Lower leg skin (tissue), 3 donors: ENCODE measurements around the gene FGFRL1.

Experiments
- POLR2A ChIP-seq, 2 donors: fragments of 450-650 bp; IDR thresholded peaks; one replicate each; pipeline ENCODE4 v1.6.1; 2016 to 2017; ENCODE audit warnings: antibody characterized with exemption in 2 of 2, mild to moderate bottlenecking in 1 of 2, moderate library complexity in 1 of 2
- TF ChIP-seq, protein P1 (sequence below), 3 donors: fragments of 450-650 bp; IDR thresholded peaks; one replicate each; pipeline ENCODE4 v1.5.1; 2016; ENCODE audit warnings: antibody characterized with exemption in 3 of 3, mild to moderate bottlenecking in 3 of 3, moderate library complexity in 2 of 3

DNA sequence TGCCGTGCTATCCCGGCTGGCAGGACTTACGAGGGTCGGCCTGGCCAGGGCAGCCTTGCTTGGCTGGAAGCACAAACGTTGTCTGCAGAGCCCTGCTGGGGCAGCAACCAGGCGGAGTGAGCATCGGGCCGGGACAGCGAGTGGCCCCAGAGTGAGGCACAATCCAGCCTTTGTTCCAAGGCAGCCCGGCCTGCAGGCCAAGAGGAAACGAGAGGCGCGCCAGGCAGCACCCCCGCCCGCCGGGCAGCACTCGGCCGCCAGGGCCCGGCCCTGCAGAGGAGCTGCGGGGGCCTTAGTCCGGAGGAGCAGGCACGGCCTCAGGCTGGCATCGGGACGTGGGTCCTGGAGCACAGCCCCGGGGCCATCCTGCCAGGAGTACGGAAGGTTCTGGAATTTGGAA is 24.1 kb downstream of the FGFRL1 start:
- TF ChIP-seq, protein P1, sequence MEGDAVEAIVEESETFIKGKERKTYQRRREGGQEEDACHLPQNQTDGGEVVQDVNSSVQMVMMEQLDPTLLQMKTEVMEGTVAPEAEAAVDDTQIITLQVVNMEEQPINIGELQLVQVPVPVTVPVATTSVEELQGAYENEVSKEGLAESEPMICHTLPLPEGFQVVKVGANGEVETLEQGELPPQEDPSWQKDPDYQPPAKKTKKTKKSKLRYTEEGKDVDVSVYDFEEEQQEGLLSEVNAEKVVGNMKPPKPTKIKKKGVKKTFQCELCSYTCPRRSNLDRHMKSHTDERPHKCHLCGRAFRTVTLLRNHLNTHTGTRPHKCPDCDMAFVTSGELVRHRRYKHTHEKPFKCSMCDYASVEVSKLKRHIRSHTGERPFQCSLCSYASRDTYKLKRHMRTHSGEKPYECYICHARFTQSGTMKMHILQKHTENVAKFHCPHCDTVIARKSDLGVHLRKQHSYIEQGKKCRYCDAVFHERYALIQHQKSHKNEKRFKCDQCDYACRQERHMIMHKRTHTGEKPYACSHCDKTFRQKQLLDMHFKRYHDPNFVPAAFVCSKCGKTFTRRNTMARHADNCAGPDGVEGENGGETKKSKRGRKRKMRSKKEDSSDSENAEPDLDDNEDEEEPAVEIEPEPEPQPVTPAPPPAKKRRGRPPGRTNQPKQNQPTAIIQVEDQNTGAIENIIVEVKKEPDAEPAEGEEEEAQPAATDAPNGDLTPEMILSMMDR (IDR thresholded peaks at IDR 0.05), result no peak
- TF ChIP-seq POLR2A (IDR thresholded peaks at IDR 0.05), result no peak
